Endothelial cell of umbilical vein (primary cell): ENCODE results near the gene SH3PXD2A. TPM values are rescaled to one million over a fixed set of nuclear protein-coding genes. Genes with fewer than 3 reads are reported as not detected.

Experiments
- BruUV-seq: library from RNA; stranded (reverse); fragments of 400-500 nt; replicated peaks from 2 replicates; lab custom pipeline; 2021; lab: Mats Ljungman, UMichigan
- CTCF ChIA-PET: fragments of 300-600, 350-600 bp; sonication (Branson Sonifier 250); formaldehyde crosslinking; loops from one replicate; lab custom pipeline; 2021; ENCODE audit warnings: antibody characterized with exemption, inconsistent platforms; lab: Charles Lee
- POLR2A ChIA-PET: fragments of 300-600, 350-600 bp; sonication (Branson Sonifier 250); formaldehyde crosslinking; loops from one replicate; lab custom pipeline; 2021; ENCODE audit warnings: antibody characterized with exemption, inconsistent platforms; lab: Charles Lee
- DNase-seq: peaks from one replicate; pipeline ENCODE4 v3.0.0-alpha.2; 2011; ENCODE audit warnings: low read depth, low spot score
- FAIRE-seq: peaks from 2 replicates; lab custom pipeline; 2011; peaks lifted over from hg19 to GRCh38; lab: Jason Lieb, UNC
- H2AFZ ChIP-seq: 2 replicates; pipeline ENCODE4 v1.6.0; 2012; ENCODE audit warnings: low read depth, low read length, control low read depth, inconsistent platforms
- H3K27ac ChIP-seq: 2 replicates; pipeline ENCODE4 v1.5.1; 2011; ENCODE audit warnings: low read depth, mild to moderate bottlenecking, control low read depth, low read length, moderate library complexity; ENCODE audit not compliant: insufficient read depth
- H3K27me3 ChIP-seq, 2 experiments: 2 replicates each; pipeline versions ENCODE4 v1.6.0 to v1.6.1; 2011; ENCODE audit warnings: low read length in 2 of 2, mixed read lengths in 1 of 2; ENCODE audit not compliant: control insufficient read depth in 2 of 2, insufficient read depth in 2 of 2
- H3K36me3 ChIP-seq, 2 experiments: 2 replicates in 1 of 2; 3 replicates in 1 of 2; pipeline ENCODE4 v1.5.1; 2011; ENCODE audit warnings: low read length in 2 of 2, mild to moderate bottlenecking in 1 of 2, moderate library complexity in 1 of 2; ENCODE audit not compliant: control insufficient read depth in 2 of 2, insufficient read depth in 2 of 2; ENCODE audit errors: extremely low read depth in 1 of 2
- H3K4me1 ChIP-seq: 3 replicates; pipeline ENCODE4 v1.5.1; 2011; ENCODE audit warnings: mild to moderate bottlenecking, low read length; ENCODE audit not compliant: control insufficient read depth, insufficient read depth; ENCODE audit errors: extremely low read depth
- H3K4me2 ChIP-seq: 2 replicates; pipeline ENCODE4 v1.6.1; 2011; ENCODE audit warnings: low read length, control low read depth, mixed read lengths; ENCODE audit not compliant: insufficient read depth
- H3K4me3 ChIP-seq, 3 experiments: fragments of 200-600 bp in 1 of 3; sonication (generic), shearing (Covaris generic) in 1 of 3; replicated peaks in 1 of 3; 2 replicates each; pipeline ENCODE4 v1.5.1; 2011 to 2016; ENCODE audit warnings: control low read depth in 3 of 3, low read length in 3 of 3, mild to moderate bottlenecking in 2 of 3, inconsistent platforms in 1 of 3, low read depth in 1 of 3, moderate library complexity in 1 of 3; ENCODE audit not compliant: insufficient read depth in 1 of 3
- H3K79me2 ChIP-seq: 2 replicates; pipeline ENCODE4 v1.6.0; 2012; ENCODE audit warnings: low read length, inconsistent platforms; ENCODE audit not compliant: control insufficient read depth, insufficient read depth
- H3K9ac ChIP-seq: replicated peaks from 2 replicates; pipeline ENCODE3; 2011; ENCODE audit warnings: low read length, control low read depth; ENCODE audit not compliant: insufficient read depth; ENCODE audit errors: extremely low read depth
- H3K9me1 ChIP-seq: replicated peaks from 3 replicates; pipeline ENCODE4 v1.6.0; 2011; ENCODE audit warnings: mild to moderate bottlenecking, low read length; ENCODE audit not compliant: control insufficient read depth, insufficient read depth; ENCODE audit errors: extremely low read depth
- H3K9me3 ChIP-seq: replicated peaks from 2 replicates; pipeline ENCODE4 v1.5.1; 2012; ENCODE audit warnings: low read length, inconsistent platforms; ENCODE audit not compliant: control insufficient read depth, insufficient read depth
- H4K20me1 ChIP-seq: replicated peaks from 2 replicates; pipeline ENCODE3; 2011; ENCODE audit warnings: mild to moderate bottlenecking, low read length; ENCODE audit not compliant: control insufficient read depth, insufficient read depth; ENCODE audit errors: extremely low read depth
- EZH2 ChIP-seq: IDR thresholded peaks from 2 replicates; pipeline ENCODE4 v1.6.1; 2012; ENCODE audit warnings: borderline replicate concordance, low read depth, mild to moderate bottlenecking, moderate library complexity, low read length, inconsistent platforms; ENCODE audit not compliant: severe bottlenecking
- FOS ChIP-seq: IDR thresholded peaks from 2 replicates; pipeline ENCODE4 v1.6.1; 2011; ENCODE audit warnings: mild to moderate bottlenecking, low read length, moderate library complexity, borderline replicate concordance; ENCODE audit not compliant: insufficient read depth
- GATA2 ChIP-seq: IDR thresholded peaks from 2 replicates; pipeline ENCODE4 v1.7.0; 2011; ENCODE audit warnings: low read depth, mild to moderate bottlenecking, moderate library complexity, mixed read lengths, low read length; ENCODE audit not compliant: insufficient read length, insufficient read depth
- JUN ChIP-seq: IDR thresholded peaks from 2 replicates; pipeline ENCODE4 v1.6.1; 2011; ENCODE audit warnings: borderline replicate concordance, low read depth; ENCODE audit not compliant: insufficient read length, insufficient read depth
- MYC ChIP-seq: IDR thresholded peaks from one replicate; pipeline ENCODE4 v1.6.1; 2011; ENCODE audit warnings: mild to moderate bottlenecking, low read depth, low read length
- POLR2A ChIP-seq: IDR thresholded peaks from 2 replicates; pipeline ENCODE4 v1.6.1; 2012; ENCODE audit warnings: low read depth, mild to moderate bottlenecking, control low read depth, low read length
- POLR2AphosphoS5 ChIP-seq: IDR thresholded peaks from 2 replicates; pipeline ENCODE4 v1.6.1; 2012; ENCODE audit warnings: low read depth, mild to moderate bottlenecking, control low read depth, low read length, moderate library complexity; ENCODE audit not compliant: insufficient read depth
- dilution Hi-C: fragments of 300-500 bp; cut with MboI; formaldehyde crosslinking; loops from one replicate; pipeline ENCODE4 v1.15.0; 2019; ENCODE audit warnings: low sequenced_read_pairs; ENCODE audit not compliant: extremely low pct_ligation_motif_present
- intact Hi-C: fragments of 100-400 bp; cut with micrococcal nuclease; formaldehyde crosslinking; loops from one replicate; pipeline ENCODE4 v1.10.0; 2022
- polyA plus RNA-seq, 4 experiments: library from polyadenylated mRNA; depleted of rRNA in 3 of 4; stranded (reverse) in 3 of 4; unstranded in 1 of 4; fragments of >200 nt; gene quantifications; 2 replicates each; pipeline versions ENCODE4 v1.2.1 to v1.2.3, GENCODE V29; 2011 to 2012; ENCODE audit warnings: missing spikeins in 1 of 4
- total RNA-seq: library from RNA; stranded (reverse); gene quantifications from 2 replicates; pipeline ENCODE4 v1.2.3, GENCODE V29; 2021
- TF ChIP-seq, protein P1 (sequence below), 2 donors: IDR thresholded peaks; 1 replicate in 1 of 2; 2 replicates in 1 of 2; pipeline ENCODE4 v1.5.1; 2011; ENCODE audit warnings: low read length in 2 of 2, mild to moderate bottlenecking in 2 of 2, moderate library complexity in 2 of 2, control low read depth in 1 of 2, inconsistent platforms in 1 of 2, low read depth in 1 of 2; ENCODE audit not compliant: insufficient read depth in 1 of 2; ENCODE audit errors: extremely low read depth in 1 of 2
- TF ChIP-seq, protein P2 (sequence below): IDR thresholded peaks from 2 replicates; pipeline ENCODE4 v1.6.1; 2011; ENCODE audit not compliant: insufficient read depth, insufficient read length

The SH3PXD2A gene
- total and polyA plus RNA-seq, 2 donors (not counting 3 experiments of a cell fraction or from before 2014, with no cell fraction given) = 1.4 to 5.1 TPM

DNA sequence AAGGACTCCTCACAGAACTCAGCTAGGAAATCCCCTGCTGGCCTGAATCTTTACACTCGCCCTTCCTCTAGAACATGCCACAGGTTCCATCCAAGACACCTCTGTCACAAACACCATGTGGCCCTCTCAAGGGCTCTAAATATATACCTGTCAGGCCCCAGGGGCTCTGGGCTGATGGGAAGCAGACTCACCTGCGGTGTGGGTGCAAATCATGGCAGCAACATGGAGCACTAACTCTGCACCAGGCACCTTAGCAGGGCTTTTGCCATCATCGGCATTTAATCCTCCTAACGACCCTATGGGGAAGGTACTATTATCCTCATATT lies 17.3 kb downstream of the SH3PXD2A start:
- FAIRE-seq = no peak
- no peak for TF ChIP-seq JUN
- no peak for TF ChIP-seq MYC
- no peak for TF ChIP-seq EZH2
- TF ChIP-seq GATA2 = no peak
- TF ChIP-seq, protein P1, sequence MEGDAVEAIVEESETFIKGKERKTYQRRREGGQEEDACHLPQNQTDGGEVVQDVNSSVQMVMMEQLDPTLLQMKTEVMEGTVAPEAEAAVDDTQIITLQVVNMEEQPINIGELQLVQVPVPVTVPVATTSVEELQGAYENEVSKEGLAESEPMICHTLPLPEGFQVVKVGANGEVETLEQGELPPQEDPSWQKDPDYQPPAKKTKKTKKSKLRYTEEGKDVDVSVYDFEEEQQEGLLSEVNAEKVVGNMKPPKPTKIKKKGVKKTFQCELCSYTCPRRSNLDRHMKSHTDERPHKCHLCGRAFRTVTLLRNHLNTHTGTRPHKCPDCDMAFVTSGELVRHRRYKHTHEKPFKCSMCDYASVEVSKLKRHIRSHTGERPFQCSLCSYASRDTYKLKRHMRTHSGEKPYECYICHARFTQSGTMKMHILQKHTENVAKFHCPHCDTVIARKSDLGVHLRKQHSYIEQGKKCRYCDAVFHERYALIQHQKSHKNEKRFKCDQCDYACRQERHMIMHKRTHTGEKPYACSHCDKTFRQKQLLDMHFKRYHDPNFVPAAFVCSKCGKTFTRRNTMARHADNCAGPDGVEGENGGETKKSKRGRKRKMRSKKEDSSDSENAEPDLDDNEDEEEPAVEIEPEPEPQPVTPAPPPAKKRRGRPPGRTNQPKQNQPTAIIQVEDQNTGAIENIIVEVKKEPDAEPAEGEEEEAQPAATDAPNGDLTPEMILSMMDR (IDR thresholded peaks at IDR 0.05; ENCODE audit: extremely low read depth in 1 of 2, insufficient read depth in 1 of 2, low read depth in 1 of 2, low read length in 2 of 2) = no peak
- no peak for TF ChIP-seq FOS
- TF ChIP-seq, protein P2, sequence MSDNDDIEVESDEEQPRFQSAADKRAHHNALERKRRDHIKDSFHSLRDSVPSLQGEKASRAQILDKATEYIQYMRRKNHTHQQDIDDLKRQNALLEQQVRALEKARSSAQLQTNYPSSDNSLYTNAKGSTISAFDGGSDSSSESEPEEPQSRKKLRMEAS = no peak
- no peak for TF ChIP-seq POLR2A
- TF ChIP-seq POLR2AphosphoS5 = no peak
- H3K4me2 ChIP-seq = no peak overlapping the region
- no peak overlapping the region for H3K27ac ChIP-seq
- H3K36me3 ChIP-seq = no peaks in the 10 kb centered on the region
- dilution Hi-C loops = no loop called here
- H3K27me3 ChIP-seq = no peaks in the 10 kb centered on the region
- H2AFZ ChIP-seq = no peak overlapping the region
- CTCF ChIA-PET = interaction anchor here (0.7 to 1.7 kb wide), 3 partner anchors 10 to 26 kb away, joined by 3 to 6 read pairs (median 4); no protein-coding TSS in a partner anchor
- POLR2A ChIA-PET = no interaction called here
- no peaks in the 10 kb centered on the region for H3K9me1 ChIP-seq
- no peaks in the 10 kb centered on the region for H3K79me2 ChIP-seq
- no peaks in the 10 kb centered on the region for H3K4me1 ChIP-seq
- H3K9ac ChIP-seq = no peak overlapping the region
- DNase-seq = no peak
- no peak overlapping the region for H3K4me3 ChIP-seq
- intact Hi-C loops = no loop called here
- no peaks in the 10 kb centered on the region for H3K9me3 ChIP-seq
- H4K20me1 ChIP-seq = no peaks in the 10 kb centered on the region
- BruUV-seq = no TSS peak
